ENCODE results near the gene TMEM150B.

Gene TMEM150B

GRCh38 chr19:55269299-55269698 is 55.8 kb downstream of the TMEM150B start:
- H3K27ac ChIP-seq: no peak overlapping the region
- TF ChIP-seq, protein P1, sequence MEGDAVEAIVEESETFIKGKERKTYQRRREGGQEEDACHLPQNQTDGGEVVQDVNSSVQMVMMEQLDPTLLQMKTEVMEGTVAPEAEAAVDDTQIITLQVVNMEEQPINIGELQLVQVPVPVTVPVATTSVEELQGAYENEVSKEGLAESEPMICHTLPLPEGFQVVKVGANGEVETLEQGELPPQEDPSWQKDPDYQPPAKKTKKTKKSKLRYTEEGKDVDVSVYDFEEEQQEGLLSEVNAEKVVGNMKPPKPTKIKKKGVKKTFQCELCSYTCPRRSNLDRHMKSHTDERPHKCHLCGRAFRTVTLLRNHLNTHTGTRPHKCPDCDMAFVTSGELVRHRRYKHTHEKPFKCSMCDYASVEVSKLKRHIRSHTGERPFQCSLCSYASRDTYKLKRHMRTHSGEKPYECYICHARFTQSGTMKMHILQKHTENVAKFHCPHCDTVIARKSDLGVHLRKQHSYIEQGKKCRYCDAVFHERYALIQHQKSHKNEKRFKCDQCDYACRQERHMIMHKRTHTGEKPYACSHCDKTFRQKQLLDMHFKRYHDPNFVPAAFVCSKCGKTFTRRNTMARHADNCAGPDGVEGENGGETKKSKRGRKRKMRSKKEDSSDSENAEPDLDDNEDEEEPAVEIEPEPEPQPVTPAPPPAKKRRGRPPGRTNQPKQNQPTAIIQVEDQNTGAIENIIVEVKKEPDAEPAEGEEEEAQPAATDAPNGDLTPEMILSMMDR (conservative IDR thresholded peaks at IDR 0.05): no peak

DNA sequence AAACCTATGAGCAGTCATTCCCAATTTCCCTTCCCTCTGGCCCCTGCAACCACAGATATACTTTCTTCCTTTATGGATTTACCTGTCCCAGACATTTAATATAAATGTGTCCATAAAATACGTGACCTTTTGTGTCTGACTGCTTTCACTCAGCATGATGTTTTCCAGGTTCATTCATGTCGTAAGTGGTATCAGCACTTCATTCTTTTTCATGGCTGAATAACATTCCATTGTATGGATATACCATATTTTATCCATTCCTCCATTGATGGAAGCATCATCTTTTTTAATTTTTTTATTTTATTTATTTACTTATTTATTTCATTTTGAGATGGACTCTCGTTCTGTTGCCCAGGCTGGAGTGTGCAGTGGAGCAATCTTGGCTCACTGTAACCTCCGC is 58.3 kb downstream of the TMEM150B start:
- H3K27ac ChIP-seq: no peak overlapping the region
- TF ChIP-seq, protein P1 (conservative IDR thresholded peaks at IDR 0.05): no peak

- TF ChIP-seq, protein P1 (conservative IDR thresholded peaks at IDR 0.05): no peak
- H3K27ac ChIP-seq: no peak overlapping the region
Observed at GRCh38 chr19:55266404-55266803, 58.7 kb downstream of the TMEM150B start.

DNA sequence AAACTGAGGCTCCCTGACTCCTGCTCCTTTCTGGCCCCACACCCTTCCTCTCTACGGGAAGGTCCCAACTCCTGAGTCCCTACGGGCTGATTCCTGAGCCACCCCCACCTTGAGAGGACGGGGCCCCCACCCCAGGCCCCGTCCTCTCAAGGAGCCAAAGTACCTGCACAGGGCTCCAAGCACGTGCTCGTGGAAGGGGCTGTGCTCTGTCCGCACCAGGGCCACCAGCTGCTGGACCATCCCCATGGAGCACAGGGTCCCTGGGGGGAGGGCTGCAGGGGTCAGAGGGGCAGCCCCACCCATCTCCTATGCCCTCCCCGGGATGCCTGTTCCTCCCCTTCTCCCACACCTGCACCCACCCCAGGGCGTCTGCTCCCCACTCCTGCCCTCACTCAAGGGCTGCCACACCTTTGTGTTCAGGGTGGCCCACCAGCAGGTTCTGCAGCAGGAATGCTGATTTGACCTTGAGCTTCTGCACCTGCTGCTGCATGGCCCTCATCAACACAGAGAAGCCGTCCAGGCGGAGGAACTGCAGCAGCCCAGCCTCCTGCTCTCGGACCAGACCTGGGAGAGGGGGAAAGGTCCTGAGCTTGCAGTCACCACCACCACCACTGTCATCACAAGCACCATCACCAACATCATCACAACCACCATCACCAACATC is 59.3 kb downstream of the TMEM150B start:
- TF ChIP-seq, protein P1 (conservative IDR thresholded peaks at IDR 0.05): no peak
- H3K27ac ChIP-seq: no peak overlapping the region

DNA sequence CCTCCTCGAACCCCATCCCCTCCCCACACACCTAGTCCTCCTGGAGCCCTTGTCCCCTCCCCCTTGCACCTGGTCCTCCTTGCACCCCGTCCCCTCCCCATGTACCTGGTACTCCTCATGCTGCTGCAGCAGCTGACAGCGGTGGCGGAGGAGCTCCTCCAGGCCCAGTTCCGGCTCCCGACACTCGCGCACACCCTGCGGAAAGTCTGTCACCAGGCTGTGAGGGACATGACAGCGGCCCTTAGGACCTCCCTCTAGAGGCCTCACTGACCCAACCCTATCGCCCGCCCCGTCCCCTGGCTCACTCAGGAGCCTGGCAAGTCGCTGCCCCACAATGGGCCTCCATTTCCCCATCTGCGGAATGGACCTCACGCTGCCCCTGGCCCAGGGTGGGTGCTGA is 60.0 kb downstream of the TMEM150B start:
- TF ChIP-seq, protein P1 (conservative IDR thresholded peaks at IDR 0.05): no peak
- H3K27ac ChIP-seq: no peak overlapping the region

- TF ChIP-seq, protein P1 (conservative IDR thresholded peaks at IDR 0.05): no peak
- H3K27ac ChIP-seq: no peak overlapping the region
Observed at GRCh38 chr19:55264531-55264930, 60.6 kb downstream of the TMEM150B start.

Measured in VCaP (cell line).